SKM-1 treated with dmso at 0.1 percent for 144 hours (cell line): Measurements from ENCODE around the gene SLC9A4.

Source experiments
- DNase-seq: peaks from one replicate; lab custom pipeline; 2025; ENCODE audit not compliant: unreplicated experiment; lab: John Stamatoyannopoulos, UW

Gene SLC9A4, protein sequence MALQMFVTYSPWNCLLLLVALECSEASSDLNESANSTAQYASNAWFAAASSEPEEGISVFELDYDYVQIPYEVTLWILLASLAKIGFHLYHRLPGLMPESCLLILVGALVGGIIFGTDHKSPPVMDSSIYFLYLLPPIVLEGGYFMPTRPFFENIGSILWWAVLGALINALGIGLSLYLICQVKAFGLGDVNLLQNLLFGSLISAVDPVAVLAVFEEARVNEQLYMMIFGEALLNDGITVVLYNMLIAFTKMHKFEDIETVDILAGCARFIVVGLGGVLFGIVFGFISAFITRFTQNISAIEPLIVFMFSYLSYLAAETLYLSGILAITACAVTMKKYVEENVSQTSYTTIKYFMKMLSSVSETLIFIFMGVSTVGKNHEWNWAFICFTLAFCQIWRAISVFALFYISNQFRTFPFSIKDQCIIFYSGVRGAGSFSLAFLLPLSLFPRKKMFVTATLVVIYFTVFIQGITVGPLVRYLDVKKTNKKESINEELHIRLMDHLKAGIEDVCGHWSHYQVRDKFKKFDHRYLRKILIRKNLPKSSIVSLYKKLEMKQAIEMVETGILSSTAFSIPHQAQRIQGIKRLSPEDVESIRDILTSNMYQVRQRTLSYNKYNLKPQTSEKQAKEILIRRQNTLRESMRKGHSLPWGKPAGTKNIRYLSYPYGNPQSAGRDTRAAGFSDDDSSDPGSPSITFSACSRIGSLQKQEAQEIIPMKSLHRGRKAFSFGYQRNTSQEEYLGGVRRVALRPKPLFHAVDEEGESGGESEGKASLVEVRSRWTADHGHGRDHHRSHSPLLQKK

DNA sequence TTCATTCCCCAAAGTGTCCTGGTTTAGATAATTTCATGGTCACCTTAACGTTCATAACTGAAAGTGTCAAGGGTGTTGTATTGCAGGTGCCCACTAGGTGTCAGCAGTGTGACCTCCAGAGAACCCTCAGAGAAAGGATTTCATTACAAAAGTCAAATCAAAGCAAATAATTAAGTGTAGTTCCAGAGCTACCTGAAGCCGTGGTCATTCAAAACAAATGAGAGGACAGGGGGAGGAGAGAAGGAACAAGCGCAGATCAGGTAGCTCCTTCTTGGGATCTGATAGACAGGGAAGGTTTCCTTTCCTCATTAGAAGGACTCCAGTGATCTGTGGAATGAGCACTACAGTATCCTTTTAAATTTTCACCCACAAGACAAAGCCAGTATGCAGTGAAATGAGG is at the start of gene SLC9A4:
Gene SLC9A4 (plus strand): TSS at position 207 of the 400 bp plus-strand sequence. CDS start 534 bp downstream, outside the sequence.
- DNase-seq, result peak; percentile 24

DNA sequence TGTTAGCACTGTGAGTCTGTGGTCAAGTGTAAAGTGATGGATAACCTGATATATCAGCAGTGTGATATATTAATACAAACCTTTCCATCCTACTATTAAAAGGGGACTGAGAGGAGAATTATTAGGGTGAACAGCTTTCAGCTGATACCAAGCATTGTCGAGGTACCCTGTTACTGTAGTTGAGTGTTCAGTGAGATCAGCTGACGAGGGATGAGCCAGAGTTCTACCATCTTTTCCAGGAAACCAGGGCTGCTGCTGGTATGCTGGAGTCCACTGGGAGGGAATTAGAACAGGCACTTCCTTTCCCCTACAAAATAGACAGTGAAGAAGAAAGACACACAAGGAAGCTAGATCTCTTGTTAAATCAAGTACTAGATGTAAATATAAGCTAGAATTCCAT is 49.7 kb upstream of the SLC9A4 start:
- no peak for DNase-seq

DNA sequence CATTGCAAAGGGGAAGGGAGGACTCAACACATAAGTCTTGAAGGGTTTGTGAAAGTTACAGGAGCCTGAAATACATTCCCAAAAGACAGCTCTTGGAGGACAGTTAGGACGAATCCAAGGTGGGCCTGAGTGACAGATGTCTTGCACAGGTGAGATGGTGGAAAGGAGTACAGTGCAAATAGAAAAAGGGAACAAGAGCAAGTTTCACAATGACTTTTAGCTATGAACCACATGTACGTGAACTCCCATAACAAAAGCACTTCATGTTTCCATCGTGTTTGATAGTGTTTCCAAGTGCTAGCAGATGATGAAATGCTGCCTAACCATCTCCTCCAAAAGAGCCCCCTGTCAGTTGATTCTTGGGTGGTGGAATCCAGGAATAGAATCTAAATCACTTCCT is 48.3 kb upstream of the SLC9A4 start:
- peak; percentile 80 for DNase-seq

DNA sequence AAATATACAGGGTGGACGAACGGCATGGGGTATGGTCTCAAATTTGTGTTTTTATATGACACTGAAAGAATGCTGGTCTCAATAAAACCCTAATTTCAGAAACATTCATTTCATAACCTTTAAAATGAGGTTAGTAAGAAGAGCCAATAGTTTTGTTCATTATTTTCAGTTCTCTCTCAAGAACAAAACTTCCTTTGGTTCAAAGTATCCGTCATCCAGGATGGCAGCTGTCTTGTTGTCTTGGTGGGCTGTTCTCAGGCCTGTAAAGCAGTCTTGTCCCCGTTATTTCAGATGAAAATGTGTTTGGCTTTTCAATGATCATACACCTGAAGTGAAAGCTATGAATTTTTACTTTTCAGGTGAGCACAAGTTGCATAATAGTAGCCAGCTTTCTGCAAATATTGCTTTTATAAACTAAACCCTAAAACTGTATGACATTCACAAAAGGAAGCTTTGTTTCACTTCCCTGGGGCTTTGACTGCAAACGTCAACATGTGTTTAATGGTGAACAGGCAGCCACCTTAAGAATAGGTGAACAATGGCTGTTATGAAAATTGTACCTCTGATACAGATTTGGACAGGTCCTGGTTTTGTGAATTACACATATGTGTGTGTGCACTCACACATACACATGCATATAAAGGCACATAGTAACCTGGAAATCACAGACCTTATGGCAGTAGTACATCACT is 47.4 kb upstream of the SLC9A4 start:
- no peak for DNase-seq

DNA sequence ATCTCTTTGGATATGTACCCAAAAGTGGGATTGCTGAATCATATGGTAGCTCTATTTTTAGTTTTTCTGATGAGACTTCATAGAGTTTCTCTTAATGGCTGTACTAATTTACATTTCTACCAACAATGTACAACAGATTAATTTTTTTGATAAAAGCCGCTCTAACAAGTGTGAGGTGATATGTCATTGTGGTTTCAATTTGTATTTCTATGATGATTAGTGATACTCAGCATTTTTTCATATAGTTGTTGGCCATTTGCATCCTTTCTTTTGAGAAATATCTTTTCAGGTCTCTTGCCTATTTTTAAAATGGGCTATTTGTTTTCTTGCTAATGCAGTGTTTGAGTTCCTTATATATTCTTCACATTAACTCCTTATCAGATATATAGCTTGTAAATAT is 45.8 kb upstream of the SLC9A4 start:
- DNase-seq, result no peak

DNA sequence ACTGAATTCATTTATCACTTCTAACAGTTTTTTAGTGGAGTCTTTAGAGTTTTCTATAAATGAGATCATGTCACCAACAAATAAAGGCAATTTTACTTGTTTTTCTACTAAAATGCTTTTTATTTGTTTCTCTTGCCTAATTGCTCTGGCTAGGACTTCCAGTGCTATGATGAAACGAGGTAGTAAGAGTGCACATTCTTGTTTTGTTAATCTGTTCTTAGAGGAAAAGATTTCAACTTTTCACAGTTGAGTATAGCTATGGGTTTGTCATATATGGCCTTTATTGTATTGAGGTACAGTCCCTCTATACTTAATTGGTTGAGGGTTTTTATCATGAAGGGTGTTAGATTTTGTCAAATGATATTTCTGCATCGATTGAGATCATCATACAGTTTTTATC is 44.5 kb upstream of the SLC9A4 start:
- no peak for DNase-seq

DNA sequence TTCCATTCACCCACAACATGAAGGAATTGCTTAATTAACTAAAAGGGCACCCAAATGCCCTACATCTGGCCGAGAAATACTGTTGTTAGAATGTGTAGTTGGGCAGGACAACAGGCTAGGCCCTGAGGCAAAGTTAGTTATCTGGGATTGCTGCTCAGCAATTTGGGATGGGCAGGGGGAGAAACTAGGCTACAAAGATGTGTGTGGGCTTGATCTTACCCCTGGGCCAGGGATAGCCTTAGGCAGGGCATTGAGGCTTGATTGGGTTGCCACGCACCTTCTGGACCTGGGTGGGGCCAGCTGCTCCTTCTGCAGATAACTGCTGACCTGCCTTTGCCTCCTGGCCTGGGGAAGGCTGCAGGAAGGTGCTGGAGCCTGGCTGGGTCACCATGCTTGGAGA is 40.6 kb upstream of the SLC9A4 start:
- DNase-seq, result no peak

DNA sequence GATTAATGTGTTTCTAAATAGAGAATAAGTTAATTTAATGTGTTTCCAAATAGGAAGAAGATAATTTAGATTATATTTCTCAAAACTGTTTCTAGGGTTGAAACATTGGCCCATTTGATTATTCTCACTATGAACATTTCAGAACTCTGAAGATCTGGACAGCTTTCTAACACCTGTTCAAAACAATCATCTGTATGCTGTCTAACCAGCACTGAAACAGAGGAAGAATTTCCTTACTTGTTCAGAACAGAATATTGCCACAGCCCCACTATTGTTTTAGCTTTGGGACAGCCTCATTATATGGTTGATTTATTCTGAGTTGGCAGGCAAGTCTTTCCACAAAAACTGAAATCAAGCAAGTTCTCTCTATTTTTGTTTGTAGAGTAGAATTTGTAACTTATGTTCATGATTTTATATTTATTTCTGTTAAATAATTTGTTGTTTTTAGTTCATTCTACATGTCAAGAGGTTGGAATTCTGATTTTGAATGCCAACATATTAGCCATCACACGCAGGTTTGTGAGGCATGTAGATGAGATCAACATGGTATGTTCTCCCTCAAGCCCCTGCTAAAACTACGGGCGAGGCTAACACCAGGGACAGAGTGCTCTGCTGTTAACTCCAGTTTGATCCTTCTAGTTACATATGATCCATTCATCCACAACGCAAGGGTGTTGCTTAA is 38.9 kb upstream of the SLC9A4 start:
- no peak for DNase-seq

DNA sequence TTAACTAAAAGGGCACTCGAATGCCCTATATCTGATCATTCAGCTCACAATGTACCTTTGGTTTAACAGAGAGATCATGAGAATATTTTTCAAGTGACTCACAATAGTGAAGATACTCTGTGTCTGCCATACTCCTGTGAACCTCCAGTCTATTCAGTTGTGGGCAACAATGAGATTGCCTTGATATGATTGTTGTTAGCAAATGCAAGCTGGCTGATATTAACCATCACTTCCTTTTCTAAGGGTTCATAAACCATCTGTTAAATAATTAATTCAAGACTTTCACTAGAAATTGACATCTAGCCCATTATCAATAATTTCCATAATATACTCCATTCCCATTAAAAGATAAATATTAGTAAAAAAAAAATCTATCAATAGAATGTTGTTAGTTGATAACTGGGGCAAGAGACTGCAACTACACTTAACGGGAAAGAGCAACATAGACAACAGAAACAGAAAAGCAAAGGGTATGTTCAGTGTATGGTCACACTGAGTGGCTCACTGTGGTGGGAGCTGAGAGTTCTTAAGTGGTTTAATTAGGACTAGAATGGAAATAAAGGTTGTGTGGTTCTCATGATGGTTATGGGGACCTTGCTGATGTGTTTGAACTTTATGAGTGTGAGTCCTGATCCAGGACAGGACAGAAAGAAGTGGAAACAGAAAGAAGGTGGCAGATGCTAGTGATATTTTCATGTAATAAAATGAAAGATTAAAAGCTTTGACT is 38.2 kb upstream of the SLC9A4 start:
- no peak for DNase-seq

DNA sequence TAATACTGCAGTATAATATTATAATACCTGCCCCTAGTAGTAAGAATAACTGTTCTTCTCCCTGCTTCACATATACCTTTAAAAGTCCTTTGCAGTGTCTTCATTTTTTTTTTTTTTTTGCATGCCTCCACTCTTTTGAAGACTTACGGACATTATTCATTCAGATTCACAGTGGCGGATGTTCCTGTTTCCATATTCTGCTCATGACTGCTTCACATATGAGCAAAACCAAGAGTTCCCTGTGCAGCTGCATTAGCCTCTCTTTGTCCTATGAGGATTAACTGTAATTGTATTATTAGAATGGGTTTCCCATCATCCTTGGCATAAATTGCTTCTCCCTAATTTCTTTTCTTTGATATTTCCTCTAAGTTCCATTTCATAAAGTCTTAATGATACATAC is 37.3 kb upstream of the SLC9A4 start:
- DNase-seq, result no peak

DNA sequence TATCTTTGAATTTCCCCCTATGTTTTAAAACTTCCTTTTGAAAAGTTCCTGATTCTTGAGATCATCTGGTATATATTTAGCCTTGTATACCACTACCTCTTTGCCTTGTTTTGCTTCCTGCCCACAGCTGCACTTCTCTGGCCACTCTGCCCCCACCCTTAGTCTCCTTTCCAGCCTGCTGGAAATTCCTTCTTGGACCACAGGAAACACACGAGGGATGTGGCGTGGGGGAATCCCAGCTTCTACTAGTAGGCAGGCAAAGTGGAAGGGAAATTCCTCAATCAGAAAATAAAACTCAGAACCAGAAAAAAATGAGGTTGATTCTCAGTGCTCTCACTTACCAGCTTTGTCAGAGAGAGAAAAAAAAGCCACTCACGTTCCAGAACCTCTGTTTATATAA is 36.7 kb upstream of the SLC9A4 start:
- no peak for DNase-seq

DNA sequence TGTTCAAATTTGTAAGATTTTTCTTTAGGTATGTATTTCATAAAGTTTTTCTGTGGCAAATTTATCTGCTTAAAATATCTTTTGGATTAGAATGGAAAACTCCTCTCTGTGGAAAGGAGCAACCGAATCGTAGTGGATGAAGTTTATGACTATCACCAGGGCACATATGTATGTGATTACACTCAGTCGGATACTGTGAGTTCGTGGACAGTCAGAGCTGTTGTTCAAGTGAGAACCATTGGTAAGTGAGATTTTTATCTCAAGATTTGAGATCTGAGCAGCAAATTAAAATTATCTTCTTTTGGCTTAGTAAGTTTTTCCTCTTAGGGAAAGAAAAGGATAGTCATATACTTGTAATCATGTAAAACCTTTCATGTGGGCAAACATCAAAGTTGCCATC is 35.9 kb upstream of the SLC9A4 start:
- DNase-seq, result no peak

DNA sequence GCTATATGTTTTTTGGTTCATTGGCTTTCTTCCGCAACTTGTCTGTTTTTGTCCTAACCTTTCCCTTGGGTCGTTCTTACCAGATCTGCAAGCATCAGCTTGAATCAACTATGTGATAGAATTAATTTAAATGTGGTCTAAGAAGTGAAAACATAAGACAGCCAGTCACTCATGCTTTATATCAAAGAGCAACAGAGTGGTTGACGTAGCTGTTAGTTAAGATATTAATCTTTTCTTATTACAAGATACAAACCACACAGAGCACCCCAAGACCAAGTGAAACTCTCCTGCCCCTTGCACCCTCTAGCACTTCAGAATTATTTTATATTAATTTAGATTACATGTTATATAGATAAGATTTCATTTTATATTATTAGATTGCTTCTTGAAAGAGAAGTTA is 34.9 kb upstream of the SLC9A4 start:
- DNase-seq, result no peak

DNA sequence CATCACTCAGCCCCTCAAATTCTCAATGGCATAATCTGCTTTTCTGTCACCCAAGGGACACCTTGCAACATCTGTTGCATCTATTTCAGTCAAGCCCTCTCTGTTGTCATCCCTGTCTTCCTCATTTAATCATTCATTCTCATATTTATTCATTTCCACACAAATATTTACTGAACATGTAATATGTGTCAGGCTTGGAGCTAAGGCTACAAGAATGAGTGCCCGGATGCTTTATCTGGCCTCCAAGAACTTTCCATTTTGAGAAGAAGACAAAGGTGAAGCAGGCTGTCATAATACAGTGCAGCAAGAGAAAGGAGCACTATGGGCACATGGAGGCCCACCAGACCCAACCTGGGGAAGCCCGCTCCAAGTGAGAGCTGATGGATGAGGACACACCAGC is 34.4 kb upstream of the SLC9A4 start:
- DNase-seq, result no peak

DNA sequence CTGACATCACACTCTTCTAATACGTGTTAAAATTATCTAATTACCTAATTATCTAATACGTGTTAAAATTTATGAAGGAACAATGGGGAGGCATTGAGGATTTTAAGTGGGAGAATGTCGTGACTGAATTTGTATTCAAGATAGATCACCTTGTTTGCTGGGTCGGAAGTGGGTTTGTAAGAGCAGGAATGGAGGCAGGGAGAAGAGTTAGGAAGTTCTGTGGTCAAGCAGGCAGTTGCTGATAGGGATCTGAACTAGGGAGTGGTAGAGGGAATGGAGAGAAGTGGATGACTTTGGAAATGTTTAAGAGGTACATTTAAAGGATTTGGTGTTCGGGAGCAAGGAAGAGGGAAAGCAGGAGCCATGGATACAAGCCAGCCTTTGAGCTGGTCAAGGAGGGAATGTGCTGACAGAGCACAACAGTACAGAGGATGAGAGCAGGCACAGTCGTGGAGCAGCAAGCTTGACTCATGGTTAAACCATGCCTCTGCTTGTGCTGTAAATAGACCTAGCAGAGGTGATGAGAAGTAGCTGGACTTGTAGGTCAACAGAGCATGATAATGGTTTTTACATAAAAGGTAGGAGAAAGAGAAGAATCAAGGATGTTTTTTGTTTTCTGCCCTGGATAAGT is 33.8 kb upstream of the SLC9A4 start:
- no peak for DNase-seq

DNA sequence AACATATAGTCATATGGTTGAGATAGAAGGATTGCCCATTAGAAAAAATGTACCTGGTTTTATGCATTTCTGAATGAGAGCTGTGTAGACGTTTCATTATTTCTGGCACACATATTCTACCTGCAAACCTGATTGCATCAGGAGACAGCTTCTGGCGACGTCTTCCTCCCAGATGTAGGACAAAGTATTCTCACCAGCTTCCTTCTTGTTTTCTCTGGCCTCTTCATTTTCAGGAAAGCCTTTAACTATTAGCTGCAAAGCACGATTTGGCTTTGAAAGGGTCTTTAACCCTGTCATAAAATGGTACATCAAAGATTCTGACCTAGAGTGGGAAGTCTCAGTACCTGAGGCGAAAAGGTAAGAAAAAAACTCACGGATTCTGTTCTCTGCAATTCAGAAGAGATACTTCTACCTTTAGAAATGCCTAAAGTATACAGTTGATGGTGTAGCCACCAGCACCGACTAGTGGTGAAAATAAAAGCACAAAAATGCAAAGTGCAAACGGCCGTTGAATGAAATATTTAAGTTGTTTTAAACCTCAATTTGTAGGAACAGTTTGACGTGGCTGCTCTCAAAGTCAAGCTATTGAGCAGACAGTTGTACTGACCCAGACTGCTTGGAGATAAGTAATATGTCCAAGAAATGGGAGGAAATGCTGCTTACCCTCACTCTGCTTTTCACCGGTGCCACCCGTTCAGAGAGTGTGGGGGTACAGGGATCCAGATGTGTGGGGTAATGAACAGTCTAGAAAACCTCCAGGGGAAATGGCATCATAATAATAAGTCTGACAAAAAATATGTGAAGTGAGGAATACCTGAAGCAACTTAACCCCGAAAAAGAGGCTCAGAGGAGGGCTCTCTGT is 29.8 kb upstream of the SLC9A4 start:
- DNase-seq, result peak; percentile 34

DNA sequence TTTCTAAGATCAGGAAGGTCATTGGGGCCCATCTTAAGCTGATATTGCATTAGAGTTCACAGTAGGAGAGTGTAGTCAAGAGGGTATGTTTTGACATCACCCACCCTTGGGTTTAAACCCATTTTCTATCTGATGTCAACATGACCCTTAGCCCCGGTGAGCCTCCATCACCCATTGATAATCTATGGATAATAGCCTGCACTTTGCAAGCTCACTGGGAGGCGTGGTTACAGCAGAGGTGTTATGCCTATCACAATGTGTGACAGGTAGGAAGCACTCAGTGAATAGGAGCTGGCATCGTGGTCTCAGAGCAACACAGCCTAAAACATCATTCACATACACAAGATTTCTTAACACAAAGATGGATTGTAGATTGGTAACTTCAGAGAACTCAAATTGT is 28.8 kb upstream of the SLC9A4 start:
- no peak for DNase-seq

DNA sequence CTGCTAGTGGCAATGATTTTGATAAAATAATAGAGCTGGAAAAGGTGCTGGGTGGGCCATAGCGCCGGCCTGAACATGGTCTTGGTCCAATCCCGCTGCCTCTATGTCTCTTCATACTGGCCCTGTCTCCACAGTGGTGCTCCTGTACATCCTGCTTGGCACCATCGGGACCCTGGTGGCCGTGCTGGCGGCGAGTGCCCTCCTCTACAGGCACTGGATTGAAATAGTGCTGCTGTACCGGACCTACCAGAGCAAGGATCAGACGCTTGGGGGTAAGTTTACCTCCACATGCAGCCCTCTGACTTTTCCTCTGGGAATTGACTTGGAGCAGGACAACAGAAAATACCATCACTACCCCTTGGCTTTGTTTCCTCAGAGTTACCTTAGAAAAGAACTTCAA is 26.1 kb upstream of the SLC9A4 start:
- DNase-seq, result no peak

DNA sequence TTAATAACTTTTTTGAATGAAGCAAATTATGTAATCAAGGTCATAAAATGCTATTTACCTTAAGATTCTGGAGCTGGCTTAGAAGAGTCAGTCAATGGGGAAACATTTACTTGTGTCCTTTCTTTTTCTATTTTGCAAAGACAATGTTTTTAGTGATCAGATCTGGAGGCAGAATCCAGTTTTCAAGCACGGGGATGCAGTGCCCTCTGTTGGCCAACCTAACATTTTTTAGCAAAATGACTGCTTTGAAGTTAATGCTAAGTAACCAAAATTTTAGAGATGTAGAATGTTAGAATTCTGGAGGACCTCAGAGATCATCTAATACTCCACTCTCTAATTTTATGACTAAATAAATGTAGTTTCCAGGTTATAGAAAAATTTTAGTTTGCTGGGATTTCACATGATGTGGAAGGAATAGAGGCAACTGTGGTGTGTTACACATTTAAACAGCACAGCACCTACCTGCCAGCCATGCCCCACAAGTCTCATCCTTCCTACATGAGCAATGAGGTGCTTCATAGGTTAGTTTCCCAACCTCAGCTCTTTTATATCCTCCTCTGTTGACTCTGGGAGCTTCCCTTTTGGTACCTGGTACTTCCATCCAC is 23.6 kb upstream of the SLC9A4 start:
- peak; percentile 44 for DNase-seq
